Tibial artery (tissue), 4 donors: ENCODE measurements around the gene SNRPD3.
"Not testable (repeated sequence)": the region's sequence is repeated elsewhere in the genome, so short reads cannot be mapped to it uniquely, and the experiment has no call there.

Source experiments
- DNase-seq, 2 donors: peaks; one replicate each; pipeline ENCODE4 v3.0.0-alpha.2; 2019
- H3K27ac ChIP-seq, 2 donors: fragments of 200-600 bp; sonication (generic) in 1 of 2; 1 replicate in 1 of 2; 2 replicates in 1 of 2; pipeline ENCODE4 v1.5.1; 2018 to 2019; ENCODE audit warnings: mild to moderate bottlenecking in 1 of 2
- H3K27me3 ChIP-seq, 2 donors: fragments of 200-600 bp; sonication (generic) in 1 of 2; one replicate each; pipeline versions ENCODE4 v1.5.1 to v1.6.0; 2016 to 2019
- H3K36me3 ChIP-seq, 3 donors: fragments of 200-600 bp; sonication (generic) in 2 of 3; one replicate each; pipeline ENCODE4 v1.5.1; 2016 to 2019; ENCODE audit warnings: mild to moderate bottlenecking in 2 of 3
- H3K4me1 ChIP-seq, 4 donors: fragments of 200-600 bp; sonication (generic) in 2 of 4; 1 replicate in 3 of 4; 2 replicates in 1 of 4; pipeline ENCODE4 v1.5.1; 2016 to 2019
- H3K4me3 ChIP-seq, 2 donors: fragments of 200-600 bp; sonication (generic) in 1 of 2; 1 replicate in 1 of 2; 2 replicates in 1 of 2; pipeline ENCODE4 v1.5.1; 2018 to 2019; ENCODE audit warnings: mild to moderate bottlenecking in 2 of 2
- H3K9me3 ChIP-seq, 3 donors: fragments of 200-600 bp; sonication (generic) in 1 of 3; one replicate each; pipeline ENCODE4 v1.5.1; 2016 to 2019
- CTCF ChIP-seq, 2 experiments: fragments of 200-600 bp in 1 of 2; fragments of 450-650 bp in 1 of 2; IDR thresholded peaks; one replicate each; pipeline ENCODE4 v1.5.1; 2017 to 2019; ENCODE audit warnings: antibody characterized with exemption in 2 of 2, mild to moderate bottlenecking in 1 of 2, moderate library complexity in 1 of 2
- intact Hi-C: fragments of 100-400 bp; cut with DNase I; formaldehyde crosslinking; loops from one replicate; pipeline ENCODE4 v1.15.0; 2023; ENCODE audit warnings: low total_unique reads

SNRPD3 gene

GRCh38 chr22:24601217-24602104, 45.7 kb downstream of the SNRPD3 start:
- Histone ChIP-seq H3K36me3 (no peaks in the 10 kb centered on the region), H3K27ac (no peak overlapping the region), H3K4me3 (no peak overlapping the region), H3K9me3 (no peaks in the 10 kb centered on the region), H3K4me1 (peaks cover 0 to 25% (median 2%) of the 10 kb centered on the region in 4 donors), H3K27me3 (no peaks in the 10 kb centered on the region)
- intact Hi-C loops: no loop called here
- TF ChIP-seq CTCF (IDR thresholded peaks at IDR 0.05): no peak
- no peak for DNase-seq

GRCh38 chr22:24602105-24602749, 46.4 kb downstream of the SNRPD3 start:
- H3K9me3 ChIP-seq, intact Hi-C loops: not testable (repeated sequence)

GRCh38 chr22:24602847-24603769, 47.3 kb downstream of the SNRPD3 start, which contains the start of gene GGT1:
TSS of gene GGT1 (plus strand) at chr22:24603193. CDS start at chr22:24611082, 7,889 bp downstream.
- intact Hi-C loops, H3K27ac ChIP-seq, H3K27me3 ChIP-seq, DNase-seq, H3K9me3 ChIP-seq, H3K4me3 ChIP-seq, H3K36me3 ChIP-seq: not testable (repeated sequence)
- H3K4me1 ChIP-seq: peaks cover 0 to 25% (median 2%) of the 10 kb centered on the region in 4 donors

More at GRCh38 chr22:24602105-24602749, 46.4 kb downstream of the SNRPD3 start:
- H3K27ac ChIP-seq, H3K36me3 ChIP-seq, H3K27me3 ChIP-seq, DNase-seq, H3K4me3 ChIP-seq: not testable (repeated sequence)
- H3K4me1 ChIP-seq: peaks cover 0 to 25% (median 2%) of the 10 kb centered on the region in 4 donors

GRCh38 chr22:24603770-24604629, 48.2 kb downstream of the SNRPD3 start:
- H3K27me3 ChIP-seq, H3K36me3 ChIP-seq, H3K9me3 ChIP-seq, H3K27ac ChIP-seq, intact Hi-C loops, H3K4me3 ChIP-seq, DNase-seq: not testable (repeated sequence)
- peaks cover 0 to 25% (median 2%) of the 10 kb centered on the region in 4 donors for H3K4me1 ChIP-seq

GRCh38 chr22:24606340-24606739, 50.5 kb downstream of the SNRPD3 start:
- intact Hi-C loops, H3K27me3 ChIP-seq, H3K36me3 ChIP-seq, DNase-seq, H3K27ac ChIP-seq, H3K9me3 ChIP-seq, H3K4me3 ChIP-seq: not testable (repeated sequence)
- H3K4me1 ChIP-seq: peaks cover 0 to 18% (median 2%) of the 10 kb centered on the region in 4 donors

- not testable (repeated sequence) for H3K27ac ChIP-seq
These were observed 51.7 kb downstream of the SNRPD3 start for GRCh38 chr22:24607429-24607983.

GRCh38 chr22:24608327-24608726, 52.5 kb downstream of the SNRPD3 start:
- H3K4me3 ChIP-seq, H3K9me3 ChIP-seq, H3K27ac ChIP-seq, DNase-seq, intact Hi-C loops, H3K27me3 ChIP-seq, H3K36me3 ChIP-seq, H3K4me1 ChIP-seq: not testable (repeated sequence)

More at GRCh38 chr22:24607429-24607983, 51.7 kb downstream of the SNRPD3 start:
- H3K27me3 ChIP-seq, H3K9me3 ChIP-seq, H3K4me3 ChIP-seq, H3K36me3 ChIP-seq, intact Hi-C loops, DNase-seq: not testable (repeated sequence)
- H3K4me1 ChIP-seq: peaks cover 0 to 11% (median 2%) of the 10 kb centered on the region in 4 donors

GRCh38 chr22:24609888-24610287, 54.1 kb downstream of the SNRPD3 start:
- H3K27ac ChIP-seq, H3K4me3 ChIP-seq, H3K4me1 ChIP-seq, DNase-seq, intact Hi-C loops, H3K27me3 ChIP-seq, H3K9me3 ChIP-seq, H3K36me3 ChIP-seq: not testable (repeated sequence)

- DNase-seq, H3K4me1 ChIP-seq, H3K36me3 ChIP-seq, H3K27me3 ChIP-seq, H3K27ac ChIP-seq, H3K9me3 ChIP-seq, intact Hi-C loops, H3K4me3 ChIP-seq: not testable (repeated sequence)
These were observed 59.0 kb downstream of the SNRPD3 start for GRCh38 chr22:24614794-24615193.

- DNase-seq, H3K27ac ChIP-seq, H3K9me3 ChIP-seq, intact Hi-C loops, H3K27me3 ChIP-seq, H3K4me3 ChIP-seq, H3K4me1 ChIP-seq, H3K36me3 ChIP-seq: not testable (repeated sequence)
These were observed 65.4 kb downstream of the SNRPD3 start for GRCh38 chr22:24621244-24621643.

- H3K27me3 ChIP-seq, H3K4me1 ChIP-seq, intact Hi-C loops, DNase-seq, H3K27ac ChIP-seq, H3K36me3 ChIP-seq, H3K4me3 ChIP-seq, H3K9me3 ChIP-seq: not testable (repeated sequence)
These were observed 66.8 kb downstream of the SNRPD3 start for GRCh38 chr22:24622596-24622995.
